ENCODE data around the gene COPS3. TPM values are rescaled to one million over a fixed set of nuclear protein-coding genes. Genes with fewer than 3 reads are reported as not detected.
"Not testable (repeated sequence)": the region's sequence is repeated elsewhere in the genome, so short reads cannot be mapped to it uniquely, and the experiment has no call there.

Gene COPS3
- total RNA-seq, 2 experiments from 2014 or later, result 103 to 104 TPM

DNA sequence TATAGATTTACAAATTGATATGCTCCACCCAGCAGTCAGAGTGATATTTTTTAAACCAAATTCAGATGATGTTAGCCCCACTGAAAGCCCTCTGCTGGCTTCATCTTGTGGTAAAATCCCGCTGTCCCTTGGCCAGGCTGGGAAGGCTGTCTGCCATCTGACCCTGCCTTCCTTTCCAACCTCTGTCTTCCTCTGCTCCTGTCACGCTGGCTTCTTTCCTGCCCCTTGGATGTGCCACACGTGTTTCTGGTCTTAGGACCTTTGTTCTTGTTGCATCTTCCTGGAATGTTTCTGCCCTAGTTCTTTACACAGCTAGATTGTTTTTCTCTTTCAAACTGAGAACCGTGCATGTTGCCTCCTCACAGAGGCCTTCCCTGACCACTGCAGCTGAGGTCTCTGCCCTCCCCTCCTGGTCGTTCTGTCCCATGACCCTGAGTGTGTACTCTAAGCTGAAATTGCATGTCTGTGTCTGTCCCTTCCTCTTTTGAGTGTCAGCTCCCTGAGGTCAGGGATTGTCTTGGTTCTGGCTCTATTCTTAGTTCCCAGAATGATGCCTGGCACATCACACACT lies 33.5 kb upstream of the COPS3 start:
- Mint-ChIP-seq H3K27ac (no peak overlapping the region), H3K4me3 (no peak overlapping the region), H3K27me3 (ENCODE audit: low read depth) (no peaks in the 10 kb centered on the region), H3K9me3 (no peaks in the 10 kb centered on the region), H3K36me3 (ENCODE audit: low read depth) (peaks cover 4% of the 10 kb centered on the region), H3K4me1 (ENCODE audit: low read depth) (peaks cover 4% of the 10 kb centered on the region)
- CTCF ChIA-PET, result interaction anchor here (0.7 to 2.2 kb wide), 7 partner anchors 8 to 611 kb away, joined by 3 to 12 read pairs (median 3); no protein-coding TSS in a partner anchor
- no peak for DNase-seq
- intact Hi-C loops (cut with micrococcal nuclease), result loop anchor here (5.0 kb wide), 1 partner anchor 42 kb away; no protein-coding TSS in a partner anchor

DNA sequence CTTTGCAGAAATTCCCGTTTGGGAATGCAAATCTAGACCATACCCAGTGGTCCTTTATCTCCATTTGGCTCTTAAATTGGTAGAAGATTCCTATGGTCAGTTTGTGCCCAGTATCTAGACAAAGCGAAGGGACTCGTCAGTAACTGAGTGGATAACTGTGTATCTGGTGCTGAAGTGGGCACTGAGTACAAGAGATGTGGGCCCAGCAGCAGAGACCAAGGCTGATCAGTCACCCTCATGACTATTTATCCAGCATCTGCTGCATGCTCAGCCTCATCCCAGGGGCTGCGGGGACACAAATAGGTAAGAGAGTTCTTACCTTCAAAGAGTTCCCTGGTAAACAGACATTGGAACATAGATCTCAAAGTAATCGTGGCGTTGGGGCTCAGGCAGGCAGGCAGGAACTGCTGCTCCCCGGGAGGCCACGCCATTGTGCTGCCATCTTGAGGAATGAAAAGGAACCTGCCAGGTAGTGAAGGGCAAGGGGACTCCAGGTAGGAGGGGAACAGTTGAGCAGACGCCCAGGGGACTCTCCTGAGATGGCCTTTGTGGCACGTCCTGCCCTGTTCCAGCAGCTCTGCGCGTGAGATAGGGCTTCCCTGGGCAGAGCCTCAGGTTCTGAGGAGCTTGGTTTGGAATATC lies 32.4 kb upstream of the COPS3 start:
- CTCF ChIA-PET, result interaction anchor here (0.7 to 2.4 kb wide), 9 partner anchors 33 to 294 kb away, joined by 3 to 12 read pairs (median 4); partner anchors contain the start of gene COPS3
- Mint-ChIP-seq H3K27ac (no peak overlapping the region), H3K36me3 (ENCODE audit: low read depth) (peaks cover 6% of the 10 kb centered on the region), H3K9me3 (no peaks in the 10 kb centered on the region), H3K4me3 (no peak overlapping the region), H3K4me1 (ENCODE audit: low read depth) (peaks cover 6% of the 10 kb centered on the region), H3K27me3 (ENCODE audit: low read depth) (no peaks in the 10 kb centered on the region)
- peak; percentile 84 for DNase-seq
- intact Hi-C loops (cut with micrococcal nuclease), result loop anchor here (1.0 to 5.0 kb wide), 3 partner anchors 41 to 312 kb away; no protein-coding TSS in a partner anchor

DNA sequence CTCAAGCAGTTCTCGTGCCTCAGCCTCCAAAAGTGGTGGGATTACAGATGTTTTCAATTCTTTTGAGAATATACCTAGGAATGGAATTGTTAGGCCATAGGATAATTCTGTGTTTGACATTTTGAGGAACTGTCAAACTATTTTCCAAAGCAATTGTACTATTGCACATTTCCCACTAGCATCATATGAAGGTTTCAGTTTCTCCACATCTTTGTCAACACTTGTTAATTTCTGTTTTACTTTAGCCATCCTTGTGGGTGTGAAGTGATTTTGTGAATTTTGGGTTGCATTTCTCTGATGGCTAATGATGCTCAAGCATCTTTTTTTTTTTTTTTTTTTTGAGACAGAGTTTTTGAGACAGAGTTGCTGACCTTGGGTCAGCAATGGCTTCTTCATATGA lies 28.3 kb upstream of the COPS3 start:
- no peak for DNase-seq

DNA sequence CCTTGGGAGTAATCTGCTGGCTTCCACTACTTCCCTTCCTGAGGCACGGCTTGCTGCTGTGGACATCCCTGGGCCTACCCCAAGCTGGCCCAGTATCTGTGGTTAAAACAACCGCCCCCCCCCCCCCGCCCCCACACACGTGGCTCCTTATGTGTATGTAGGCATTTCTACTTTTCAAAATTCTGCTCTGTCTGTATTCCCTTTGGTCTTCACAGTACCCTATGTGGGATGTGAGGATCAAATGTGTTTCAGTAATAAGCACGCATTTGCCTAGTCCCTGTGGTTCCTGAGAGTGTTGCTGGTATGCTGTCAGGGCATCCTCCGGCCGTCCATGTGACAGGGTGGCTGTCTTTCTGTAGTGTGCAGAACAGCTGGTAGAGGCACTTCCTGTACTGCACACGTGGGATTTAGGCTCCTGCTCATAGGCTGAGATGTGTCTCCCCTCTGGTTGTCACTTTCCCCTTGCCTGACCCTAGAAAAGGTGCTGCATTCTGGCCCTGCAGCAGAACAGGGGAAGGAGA lies 24.3 kb upstream of the COPS3 start:
- intact Hi-C loops (cut with micrococcal nuclease), result loop anchor here (2.0 kb wide), 2 partner anchors 129 to 263 kb away; partner anchors contain the start of gene MPRIP
- H3K27ac Mint-ChIP-seq, result peak overlapping the region; percentile 37
- CTCF ChIA-PET, result interaction anchor here (0.6 kb wide), 1 partner anchor 545 kb away, joined by 3 read pairs; no protein-coding TSS in a partner anchor
- DNase-seq, result peak; percentile 68
- no peaks in the 10 kb centered on the region for H3K27me3 Mint-ChIP-seq (ENCODE audit: low read depth)
- peak overlapping the region; percentile 61 for H3K4me3 Mint-ChIP-seq
- H3K4me1 Mint-ChIP-seq (ENCODE audit: low read depth), result peaks cover 28% of the 10 kb centered on the region
- peaks cover 2% of the 10 kb centered on the region for H3K36me3 Mint-ChIP-seq (ENCODE audit: low read depth)
- no peaks in the 10 kb centered on the region for H3K9me3 Mint-ChIP-seq

More for the DNA sequence above, 28.3 kb upstream of the COPS3 start:
- peaks cover 6% of the 10 kb centered on the region for H3K36me3 Mint-ChIP-seq (ENCODE audit: low read depth)
- H3K27ac Mint-ChIP-seq, result no peak overlapping the region
- intact Hi-C loops (cut with micrococcal nuclease), result no loop called here
- H3K4me3 Mint-ChIP-seq, result no peak overlapping the region
- H3K9me3 Mint-ChIP-seq, result no peaks in the 10 kb centered on the region
- H3K4me1 Mint-ChIP-seq (ENCODE audit: low read depth), result peaks cover 17% of the 10 kb centered on the region
- H3K27me3 Mint-ChIP-seq (ENCODE audit: low read depth), result no peaks in the 10 kb centered on the region
- CTCF ChIA-PET, result interaction anchor here (0.7 to 1.3 kb wide), 2 partner anchors 39 to 242 kb away, joined by 3 to 4 read pairs; no protein-coding TSS in a partner anchor

DNA sequence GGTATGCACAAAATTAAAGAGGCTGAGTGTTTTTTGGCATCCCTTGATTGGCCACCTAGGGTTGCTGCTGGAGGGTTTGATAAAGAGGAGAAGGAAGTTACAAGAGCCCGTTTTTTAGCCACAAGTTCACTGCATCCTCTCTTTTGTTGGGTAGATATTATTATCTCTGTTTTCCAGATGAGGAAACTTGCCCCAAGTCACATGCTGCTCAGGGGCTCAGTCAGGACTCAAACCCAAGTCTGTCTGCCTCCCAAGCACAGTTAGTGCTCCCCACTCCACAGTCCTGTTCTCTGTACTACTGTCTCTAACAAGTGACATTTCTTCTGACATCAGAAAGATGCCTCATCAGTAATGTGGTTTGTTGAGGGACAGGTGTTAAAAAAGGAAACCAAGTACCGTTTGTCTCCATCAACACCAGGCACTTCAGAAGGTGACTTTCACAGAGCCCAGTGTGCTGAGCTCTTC lies 23.5 kb upstream of the COPS3 start:
- Mint-ChIP-seq H3K27ac (peak overlapping the region; percentile 59), H3K4me3 (peak overlapping the region; percentile 80), H3K36me3 (ENCODE audit: low read depth) (peaks cover 2% of the 10 kb centered on the region), H3K27me3 (ENCODE audit: low read depth) (no peaks in the 10 kb centered on the region), H3K4me1 (ENCODE audit: low read depth) (peaks cover 31% of the 10 kb centered on the region), H3K9me3 (no peaks in the 10 kb centered on the region)
- intact Hi-C loops (cut with micrococcal nuclease), result loop anchor here (1.0 to 2.0 kb wide), 4 partner anchors 23 to 262 kb away; partner anchors contain the start of genes COPS3 and MPRIP
- CTCF ChIA-PET, result interaction anchor here (1.0 kb wide), 1 partner anchor 24 kb away, joined by 3 read pairs; no protein-coding TSS in a partner anchor
- DNase-seq, result peak; percentile 56

DNA sequence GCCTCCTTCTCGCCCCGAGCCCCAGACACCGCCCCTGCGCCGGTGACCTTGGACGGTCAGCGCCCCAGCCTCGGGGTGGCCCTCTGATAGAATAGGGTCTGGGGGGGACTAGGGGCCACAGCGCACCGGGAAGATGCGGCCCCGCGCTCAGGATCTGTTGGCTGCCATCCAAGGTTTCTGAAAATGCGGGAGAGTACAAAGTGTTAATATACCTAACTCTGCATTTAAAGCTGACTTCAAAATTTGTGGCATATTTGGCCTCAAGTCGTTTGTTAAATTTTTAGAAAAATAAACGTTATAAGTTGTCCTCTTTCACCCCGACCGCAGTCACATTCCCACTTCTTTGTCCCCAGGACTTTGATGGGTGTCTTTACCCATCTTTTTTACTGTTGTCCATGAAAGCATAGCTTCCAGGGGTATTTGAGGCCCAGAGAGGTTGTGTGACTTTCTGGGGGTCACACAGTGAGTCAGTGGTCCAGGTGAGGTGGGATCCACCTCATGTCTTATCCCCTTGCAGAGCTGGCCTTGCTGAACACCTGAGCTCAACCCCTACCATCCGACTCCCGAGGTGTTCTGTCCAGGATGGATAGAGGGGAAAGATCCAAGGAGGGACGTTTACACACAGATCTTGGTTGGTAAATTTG lies 22.9 kb upstream of the COPS3 start:
- Mint-ChIP-seq H3K27me3 (ENCODE audit: low read depth) (no peaks in the 10 kb centered on the region), H3K36me3 (ENCODE audit: low read depth) (peaks cover 2% of the 10 kb centered on the region), H3K9me3 (no peaks in the 10 kb centered on the region), H3K27ac (peak overlapping the region; percentile 59), H3K4me1 (ENCODE audit: low read depth) (peaks cover 29% of the 10 kb centered on the region), H3K4me3 (peak overlapping the region; percentile 80)
- CTCF ChIA-PET, result interaction anchor here (1.0 kb wide), 1 partner anchor 23 kb away, joined by 3 read pairs; no protein-coding TSS in a partner anchor
- DNase-seq, result no peak
- intact Hi-C loops (cut with micrococcal nuclease), result loop anchor here (1.0 to 2.0 kb wide), 4 partner anchors 23 to 261 kb away; partner anchors contain the start of genes COPS3 and MPRIP

DNA sequence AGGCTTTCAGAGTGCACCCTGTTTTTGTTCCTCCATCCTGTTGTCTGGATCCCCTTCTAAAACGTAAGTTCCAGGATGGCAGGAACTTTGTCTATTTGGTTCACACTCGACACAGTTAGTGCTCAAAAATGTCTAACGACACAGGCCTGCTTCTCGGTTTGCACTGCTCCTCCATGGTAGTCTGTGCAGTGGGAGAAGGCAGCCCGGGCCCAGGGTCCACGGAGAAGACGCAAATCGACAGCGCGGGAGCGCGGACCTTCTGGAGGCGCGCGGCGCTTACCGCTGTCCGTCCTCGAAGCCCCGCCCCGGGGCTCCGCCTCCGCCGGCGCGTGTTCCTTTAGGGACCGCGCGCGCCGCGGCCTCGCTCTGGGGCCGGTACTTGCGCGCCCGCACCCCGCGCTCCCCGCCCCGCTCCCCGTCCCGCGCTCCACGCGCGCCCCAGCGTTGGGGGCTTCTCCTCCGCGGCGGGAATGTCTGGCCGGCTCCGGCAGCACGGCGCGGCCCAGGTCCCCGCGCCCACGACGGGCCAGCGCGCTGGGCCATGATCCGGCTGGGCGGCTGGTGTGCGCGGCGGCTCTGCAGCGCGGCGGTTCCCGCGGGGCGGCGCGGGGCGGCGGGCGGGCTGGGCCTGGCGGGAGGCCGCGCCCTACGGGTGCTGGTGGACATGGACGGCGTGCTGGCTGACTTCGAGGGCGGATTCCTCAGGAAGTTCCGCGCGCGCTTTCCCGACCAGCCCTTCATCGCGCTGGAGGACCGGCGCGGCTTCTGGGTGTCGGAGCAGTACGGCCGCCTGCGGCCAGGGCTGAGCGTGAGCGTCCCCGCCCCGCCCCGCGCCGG lies 22.2 kb upstream of the COPS3 start, which contains the start of gene NT5M:
Gene NT5M, plus strand, starts transcription at position 364 of the 837 bp plus-strand sequence. Its CDS starts 178 bp downstream, at position 542.
- no peaks in the 10 kb centered on the region for H3K36me3 Mint-ChIP-seq (ENCODE audit: low read depth)
- no peak within 1 kb of the TSS for H3K27ac Mint-ChIP-seq
- DNase-seq, result peak; percentile 73
- no peaks in the 10 kb centered on the region for H3K27me3 Mint-ChIP-seq (ENCODE audit: low read depth)
- peaks cover 34% of the 10 kb centered on the region for H3K4me1 Mint-ChIP-seq (ENCODE audit: low read depth)
- no peaks in the 10 kb centered on the region for H3K9me3 Mint-ChIP-seq
- CTCF ChIA-PET, result interaction anchor here (1.0 kb wide), 1 partner anchor 23 kb away, joined by 3 read pairs; no protein-coding TSS in a partner anchor
- H3K4me3 Mint-ChIP-seq, result peak within 1 kb of the TSS; percentile 80
- intact Hi-C loops (cut with micrococcal nuclease), result no loop called here

DNA sequence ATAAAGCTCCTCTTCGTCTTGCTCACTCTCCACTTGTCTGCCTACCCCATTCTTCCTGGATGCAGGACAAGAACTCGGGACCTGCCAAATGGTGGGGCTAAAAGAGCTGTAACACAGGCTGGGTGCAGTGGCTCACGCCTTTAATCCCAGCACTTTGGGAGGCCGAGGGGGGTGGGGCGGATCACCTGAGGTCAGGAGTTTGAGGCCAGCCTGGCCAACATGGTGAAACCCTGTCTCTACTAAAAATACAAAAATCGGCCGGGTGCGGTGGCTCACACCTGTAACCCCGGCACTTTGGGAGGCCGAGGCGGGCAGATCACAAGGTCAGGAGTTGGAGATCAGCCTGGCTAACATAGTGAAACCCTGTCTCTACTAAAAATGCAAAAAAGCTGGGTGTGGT lies 20.6 kb upstream of the COPS3 start:
- DNase-seq; H3K27me3 Mint-ChIP-seq (ENCODE audit: low read depth); H3K27ac Mint-ChIP-seq; intact Hi-C loops (cut with micrococcal nuclease); H3K36me3 Mint-ChIP-seq (ENCODE audit: low read depth); H3K9me3 Mint-ChIP-seq; H3K4me3 Mint-ChIP-seq: not testable (repeated sequence)
- CTCF ChIA-PET, result interaction anchor here (0.6 kb wide), 1 partner anchor 657 kb away, joined by 3 read pairs; no protein-coding TSS in a partner anchor
- H3K4me1 Mint-ChIP-seq (ENCODE audit: low read depth), result peaks cover 44% of the 10 kb centered on the region

DNA sequence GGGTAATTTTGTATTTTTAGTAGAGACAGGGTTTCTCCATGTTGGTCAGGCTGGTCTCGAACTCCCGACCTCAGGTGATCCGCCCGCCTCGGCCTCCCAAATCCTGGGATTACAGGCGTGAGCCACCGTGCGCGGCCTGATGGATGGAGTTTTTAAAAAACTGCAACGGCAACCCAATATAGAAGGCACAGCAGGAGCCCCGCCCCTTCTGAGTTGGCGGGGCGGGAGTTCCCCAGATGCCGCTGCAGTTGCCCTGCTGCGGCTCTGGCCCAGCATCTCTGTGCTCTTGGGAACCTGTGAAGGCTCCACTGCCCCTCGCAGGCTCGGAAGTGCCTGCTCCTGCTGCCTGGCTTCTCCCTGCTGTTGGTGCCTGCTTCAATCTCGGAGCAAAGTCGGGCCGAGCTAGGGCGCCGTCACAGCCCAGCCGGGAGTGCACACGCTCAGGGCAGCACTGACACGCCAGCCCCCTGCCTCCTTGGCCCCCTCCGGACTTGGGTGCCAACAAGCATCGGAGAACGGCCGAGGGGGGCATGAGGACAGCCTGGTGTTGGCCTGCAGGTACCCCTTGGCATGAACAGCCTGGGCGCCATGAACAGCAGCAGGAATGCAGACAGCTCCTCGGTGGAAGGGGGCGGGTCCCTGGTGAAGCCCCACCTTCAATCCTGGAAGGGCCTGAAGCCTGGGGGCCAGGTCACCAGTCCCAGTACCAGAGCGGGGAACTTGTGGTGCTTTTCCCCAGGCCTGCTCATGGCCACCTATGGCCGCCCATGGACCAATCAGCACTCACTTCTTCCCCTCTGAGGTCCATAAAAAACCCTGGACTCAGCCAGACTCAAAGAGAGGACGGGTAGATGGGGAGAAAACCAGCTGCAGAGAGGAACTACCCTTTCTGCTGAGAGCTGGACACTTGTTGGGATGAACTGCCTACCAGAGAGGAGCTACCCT lies 19.9 kb upstream of the COPS3 start:
- Mint-ChIP-seq H3K4me1 (ENCODE audit: low read depth) (peaks cover 48% of the 10 kb centered on the region), H3K27ac (no peak overlapping the region), H3K27me3 (ENCODE audit: low read depth) (no peaks in the 10 kb centered on the region), H3K36me3 (ENCODE audit: low read depth) (no peaks in the 10 kb centered on the region), H3K4me3 (peak overlapping the region; percentile 47), H3K9me3 (no peaks in the 10 kb centered on the region)
- intact Hi-C loops (cut with micrococcal nuclease), result loop anchor here (1.0 kb wide), 1 partner anchor 122 kb away; no protein-coding TSS in a partner anchor
- DNase-seq, result peak; percentile 72
- CTCF ChIA-PET, result interaction anchor here (0.6 kb wide), 1 partner anchor 657 kb away, joined by 3 read pairs; no protein-coding TSS in a partner anchor

DNA sequence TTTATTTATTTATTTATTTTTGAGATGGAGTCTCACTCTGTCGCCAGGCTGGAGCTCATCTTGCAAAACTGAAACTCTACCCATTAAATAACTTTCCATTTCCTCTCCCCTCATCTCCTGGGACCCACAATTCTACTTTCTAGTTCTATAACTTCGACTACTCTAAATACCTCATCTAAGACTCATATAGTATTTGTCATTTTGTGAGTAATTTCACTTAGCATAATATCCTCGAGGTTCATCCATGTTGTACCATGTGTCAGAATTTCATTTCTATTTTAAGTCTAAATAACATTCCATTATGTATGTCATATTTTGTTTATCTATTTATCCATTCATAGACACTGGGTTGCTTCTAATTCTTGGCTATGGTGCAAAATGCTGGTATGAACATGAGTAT lies 17.1 kb upstream of the COPS3 start:
- Mint-ChIP-seq H3K4me1 (ENCODE audit: low read depth) (peaks cover 32% of the 10 kb centered on the region), H3K9me3 (no peaks in the 10 kb centered on the region), H3K36me3 (ENCODE audit: low read depth) (no peaks in the 10 kb centered on the region), H3K27me3 (ENCODE audit: low read depth) (no peaks in the 10 kb centered on the region), H3K4me3 (no peak overlapping the region), H3K27ac (no peak overlapping the region)
- intact Hi-C loops (cut with micrococcal nuclease), result no loop called here
- CTCF ChIA-PET, result no interaction called here
- DNase-seq, result no peak

All from activated naive CD4-positive, alpha-beta T cell treated with anti-CD3 and anti-CD28 coated beads for 36 hours (primary cell).